Right lobe of liver (tissue), 6 donors: ENCODE measurements around the gene NF1. TPM values are rescaled to one million over a fixed set of nuclear protein-coding genes. Genes with fewer than 3 reads are reported as not detected.

Experiments
- ATAC-seq, 4 donors: fragments of 200-7000 bp; cut with Tn5 transposase; one replicate each; pipeline ENCODE4 v1.9.1; 2020; ENCODE audit warnings: mild to moderate bottlenecking in 4 of 4, moderate library complexity in 4 of 4
- DNase-seq, 3 donors: peaks; one replicate each; pipeline ENCODE4 v3.0.0-alpha.2; 2020
- H3K27ac ChIP-seq, 3 donors: fragments of 200-600 bp; one replicate each; pipeline ENCODE4 v1.8.0; 2022
- H3K27me3 ChIP-seq, 2 donors: fragments of 200-600 bp; one replicate each; pipeline ENCODE4 v1.8.0; 2022
- H3K36me3 ChIP-seq, 4 donors: fragments of 200-600 bp; sonication (generic) in 1 of 4; one replicate each; pipeline versions ENCODE4 v1.5.1 to v1.8.0; 2017 to 2022; ENCODE audit warnings: control low read depth in 1 of 4
- H3K4me1 ChIP-seq, 4 donors: fragments of 200-600 bp; sonication (generic) in 1 of 4; one replicate each; pipeline versions ENCODE4 v1.5.1 to v1.8.0; 2017 to 2022; ENCODE audit warnings: control low read depth in 1 of 4
- H3K4me3 ChIP-seq, 3 donors: fragments of 200-600 bp; one replicate each; pipeline ENCODE4 v1.8.0; 2022
- H3K9me3 ChIP-seq, 4 donors: fragments of 200-600 bp; sonication (generic) in 1 of 4; one replicate each; pipeline versions ENCODE4 v1.5.1 to v1.8.0; 2017 to 2022; ENCODE audit warnings: control low read depth in 1 of 4
- POLR2A ChIP-seq: fragments of 450-650 bp; IDR thresholded peaks from one replicate; pipeline ENCODE4 v1.6.1; 2017; ENCODE audit warnings: antibody characterized with exemption, mild to moderate bottlenecking
- WGBS: methylation state at CpG from one replicate; pipeline ENCODE4 v1.1.6; 2018; ENCODE audit warnings: low coverage, low lambda C conversion rate; ENCODE audit not compliant: insufficient coverage; ENCODE audit errors: missing lambda C conversion rate; 5-methylcytosine and 5-hydroxymethylcytosine counted together
- intact Hi-C, 2 donors: fragments of 100-400 bp; cut with DNase I; formaldehyde crosslinking; loops; one replicate each; pipeline versions ENCODE4 v1.11.2 to v1.14.1; 2022
- total RNA-seq, 6 experiments: library from RNA; depleted of rRNA in 2 of 6; stranded (reverse); fragments of >200 nt in 2 of 6; fragmentation: NEBNext Ultra II Directional in 3 of 6; extraction: Animal tissue kit (Norgen Biotek cat#: 25700) in 3 of 6; gene quantifications; one replicate each; pipeline versions ENCODE4 v1.1.0 to v1.2.4, GENCODE V29; 2016 to 2023
- TF ChIP-seq, protein P1 (sequence below), 4 donors: fragments of 200-600 bp in 3 of 4; fragments of 450-650 bp in 1 of 4; IDR thresholded peaks; one replicate each; pipeline versions ENCODE4 v1.5.1 to v1.8.0; 2016 to 2022; ENCODE audit warnings: antibody characterized with exemption in 4 of 4, mild to moderate bottlenecking in 2 of 4
- donor health status: DM: no; HTN: yes; CAD: no.
- donor health status: DM: no; HTN: no; CAD: no.
- donor health status: DM: no; HTN: no; CAD: no.
- donor health status: DM: no; HTN: yes; CAD: no.
- donor health status: DM: no; HTN: yes; CAD: no.

Gene NF1
- total RNA-seq, 6 experiments from 2014 or later, result 26.6 to 35.3 (median 30.0) TPM

DNA sequence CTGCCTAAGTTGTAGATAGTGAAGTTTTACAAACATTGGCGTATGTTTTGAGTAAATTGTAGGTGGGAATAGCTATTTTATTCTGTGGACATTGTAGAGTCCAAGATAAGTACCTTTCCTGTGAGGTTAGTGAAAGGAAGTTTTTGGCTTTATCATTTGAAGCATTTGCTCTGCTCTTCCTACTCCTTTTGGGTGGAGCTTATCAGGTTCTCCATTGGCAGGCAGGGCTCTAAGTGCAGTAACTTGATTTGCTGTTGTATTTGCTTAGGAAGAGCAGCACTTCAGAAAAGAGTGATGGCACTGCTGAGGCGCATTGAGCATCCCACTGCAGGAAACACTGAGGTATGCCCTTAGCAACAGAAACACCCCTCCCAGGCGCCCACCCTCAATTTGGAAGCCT is 132.2 kb downstream of the NF1 start:
- Histone ChIP-seq H3K36me3 (peaks cover 0 to 31% (median 6%) of the 10 kb centered on the region in 4 donors), H3K9me3 (no peaks in the 10 kb centered on the region), H3K27ac (no peak overlapping the region), H3K27me3 (no peaks in the 10 kb centered on the region), H3K4me1 (no peaks in the 10 kb centered on the region), H3K4me3 (no peak overlapping the region)
- ATAC-seq, result no peak
- no peak for TF ChIP-seq POLR2A
- TF ChIP-seq, protein P1, sequence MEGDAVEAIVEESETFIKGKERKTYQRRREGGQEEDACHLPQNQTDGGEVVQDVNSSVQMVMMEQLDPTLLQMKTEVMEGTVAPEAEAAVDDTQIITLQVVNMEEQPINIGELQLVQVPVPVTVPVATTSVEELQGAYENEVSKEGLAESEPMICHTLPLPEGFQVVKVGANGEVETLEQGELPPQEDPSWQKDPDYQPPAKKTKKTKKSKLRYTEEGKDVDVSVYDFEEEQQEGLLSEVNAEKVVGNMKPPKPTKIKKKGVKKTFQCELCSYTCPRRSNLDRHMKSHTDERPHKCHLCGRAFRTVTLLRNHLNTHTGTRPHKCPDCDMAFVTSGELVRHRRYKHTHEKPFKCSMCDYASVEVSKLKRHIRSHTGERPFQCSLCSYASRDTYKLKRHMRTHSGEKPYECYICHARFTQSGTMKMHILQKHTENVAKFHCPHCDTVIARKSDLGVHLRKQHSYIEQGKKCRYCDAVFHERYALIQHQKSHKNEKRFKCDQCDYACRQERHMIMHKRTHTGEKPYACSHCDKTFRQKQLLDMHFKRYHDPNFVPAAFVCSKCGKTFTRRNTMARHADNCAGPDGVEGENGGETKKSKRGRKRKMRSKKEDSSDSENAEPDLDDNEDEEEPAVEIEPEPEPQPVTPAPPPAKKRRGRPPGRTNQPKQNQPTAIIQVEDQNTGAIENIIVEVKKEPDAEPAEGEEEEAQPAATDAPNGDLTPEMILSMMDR (IDR thresholded peaks at IDR 0.05), result no peak
- 73% methylated on average over 2 of the region's 3 CpGs for WGBS
- no peak for DNase-seq
- intact Hi-C loops, result no loop called here

DNA sequence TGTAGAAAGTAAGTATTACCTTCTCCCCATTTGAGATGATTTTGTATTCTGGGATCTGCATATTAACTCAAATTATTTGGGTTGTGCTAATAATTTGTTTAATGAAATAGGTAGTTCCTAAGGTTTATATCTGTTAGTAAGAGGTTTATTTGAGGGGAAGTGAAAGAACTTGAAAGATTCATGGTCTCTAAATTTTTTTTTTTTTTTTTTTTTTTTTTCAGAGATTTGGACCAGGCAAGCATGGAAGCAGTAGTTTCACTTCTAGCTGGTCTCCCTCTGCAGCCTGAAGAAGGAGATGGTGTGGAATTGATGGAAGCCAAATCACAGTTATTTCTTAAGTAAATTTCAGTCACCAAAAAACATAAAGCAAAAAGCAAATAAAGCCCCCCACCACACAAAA is 137.1 kb downstream of the NF1 start:
- Histone ChIP-seq H3K9me3 (no peaks in the 10 kb centered on the region), H3K27ac (no peak overlapping the region), H3K27me3 (no peaks in the 10 kb centered on the region), H3K36me3 (peaks cover 0 to 62% (median 21%) of the 10 kb centered on the region in 4 donors), H3K4me3 (no peak overlapping the region), H3K4me1 (no peaks in the 10 kb centered on the region)
- DNase-seq (no peak), ATAC-seq (no peak)
- intact Hi-C loops, result no loop called here
- TF ChIP-seq, protein P1 (IDR thresholded peaks at IDR 0.05), result no peak
- no peak for TF ChIP-seq POLR2A

DNA sequence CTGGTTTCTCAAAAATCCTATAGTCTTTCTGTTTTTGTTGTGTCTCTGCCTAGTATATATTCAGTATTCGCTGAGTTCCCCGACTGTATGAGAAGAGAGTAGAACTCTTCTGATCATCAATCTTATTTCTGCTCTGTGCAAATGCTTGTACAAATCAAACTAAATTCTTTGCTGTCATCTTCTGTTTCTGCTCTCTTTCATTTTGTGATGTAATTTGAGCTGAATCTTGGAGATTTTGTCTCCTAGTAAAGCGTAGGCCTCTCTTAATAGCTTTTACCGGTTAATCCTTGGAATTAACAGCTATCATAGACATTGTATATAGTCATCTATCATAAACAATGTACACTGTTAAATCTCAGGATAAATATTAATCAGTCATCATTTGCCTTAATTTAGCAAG is 140.3 kb downstream of the NF1 start:
- peaks cover 0 to 47% (median 20%) of the 10 kb centered on the region in 4 donors for H3K36me3 ChIP-seq
- 92% methylated on average over 4 of the region's 4 CpGs for WGBS
- H3K27me3 ChIP-seq, result no peaks in the 10 kb centered on the region
- H3K4me1 ChIP-seq, result no peaks in the 10 kb centered on the region
- intact Hi-C loops, result no loop called here
- DNase-seq (no peak), ATAC-seq (no peak)
- TF ChIP-seq, protein P1 (IDR thresholded peaks at IDR 0.05), result no peak
- no peak for TF ChIP-seq POLR2A
- H3K27ac ChIP-seq, result no peak overlapping the region
- no peak overlapping the region for H3K4me3 ChIP-seq
- no peaks in the 10 kb centered on the region for H3K9me3 ChIP-seq

DNA sequence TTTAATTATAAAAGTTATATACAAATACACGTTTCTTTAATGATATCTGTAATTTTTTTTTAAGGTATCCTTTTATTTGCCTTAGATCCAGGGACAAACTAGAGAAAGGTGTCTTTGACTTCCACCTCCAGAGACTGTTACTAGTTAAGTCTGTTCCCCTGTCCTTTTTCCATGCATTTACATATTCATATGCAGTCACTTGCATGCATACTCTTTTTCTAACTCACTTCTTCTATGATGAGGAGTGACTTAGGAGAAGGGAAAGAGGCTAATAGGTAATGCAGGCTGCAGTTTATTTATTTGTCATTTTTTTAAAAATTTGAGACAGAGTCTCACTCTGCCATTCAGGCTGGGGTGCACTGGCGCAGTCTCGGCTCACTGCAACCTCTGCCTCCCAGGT is 141.4 kb downstream of the NF1 start:
- no peaks in the 10 kb centered on the region for H3K9me3 ChIP-seq
- no peak for TF ChIP-seq POLR2A
- H3K27ac ChIP-seq, result no peak overlapping the region
- H3K4me1 ChIP-seq, result no peaks in the 10 kb centered on the region
- H3K36me3 ChIP-seq, result peaks cover 0 to 39% (median 19%) of the 10 kb centered on the region in 4 donors
- no peaks in the 10 kb centered on the region for H3K27me3 ChIP-seq
- DNase-seq (no peak), ATAC-seq (no peak)
- no peak overlapping the region for H3K4me3 ChIP-seq
- intact Hi-C loops, result no loop called here
- 97% methylated on average over 3 of the region's 3 CpGs for WGBS

DNA sequence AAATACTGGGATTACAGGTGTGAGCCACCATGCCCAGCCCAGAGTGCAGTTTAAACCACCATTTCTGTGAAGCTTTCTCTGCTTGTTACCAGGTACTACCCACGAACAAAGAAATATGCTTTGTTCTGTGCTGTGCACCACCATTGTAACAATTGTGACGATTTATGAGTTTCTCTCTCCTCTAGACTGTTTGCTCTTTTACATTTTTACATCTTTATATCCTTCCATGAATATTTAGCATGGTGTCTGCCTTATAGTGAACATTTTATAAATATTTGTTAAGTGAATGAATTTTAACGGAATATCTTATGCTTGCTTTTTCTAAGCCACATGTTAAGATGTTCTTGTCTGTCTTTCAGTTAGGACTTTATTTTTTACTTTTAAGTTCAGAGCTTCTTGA is 141.9 kb downstream of the NF1 start:
- no peak for DNase-seq
- Histone ChIP-seq H3K4me3 (no peak overlapping the region), H3K36me3 (peaks cover 0 to 39% (median 21%) of the 10 kb centered on the region in 4 donors), H3K27me3 (no peaks in the 10 kb centered on the region), H3K27ac (no peak overlapping the region), H3K9me3 (no peaks in the 10 kb centered on the region), H3K4me1 (no peaks in the 10 kb centered on the region)
- TF ChIP-seq POLR2A, result no peak
- TF ChIP-seq, protein P1 (IDR thresholded peaks at IDR 0.05), result no peak
- intact Hi-C loops, result no loop called here
- 93% methylated on average over 3 of the region's 3 CpGs for WGBS
- ATAC-seq, result no peak
